Germinal center (tissue), 1 donor: ENCODE data around the gene HACL1.

Source experiments
- DNase-seq: peaks from one replicate; pipeline ENCODE4 v3.0.0; 2012; ENCODE audit warnings: mixed read lengths, low spot score

The HACL1 gene

GRCh38 chr3:15523660-15524417 is 77.5 kb downstream of the HACL1 start:
- no peak for DNase-seq

DNA sequence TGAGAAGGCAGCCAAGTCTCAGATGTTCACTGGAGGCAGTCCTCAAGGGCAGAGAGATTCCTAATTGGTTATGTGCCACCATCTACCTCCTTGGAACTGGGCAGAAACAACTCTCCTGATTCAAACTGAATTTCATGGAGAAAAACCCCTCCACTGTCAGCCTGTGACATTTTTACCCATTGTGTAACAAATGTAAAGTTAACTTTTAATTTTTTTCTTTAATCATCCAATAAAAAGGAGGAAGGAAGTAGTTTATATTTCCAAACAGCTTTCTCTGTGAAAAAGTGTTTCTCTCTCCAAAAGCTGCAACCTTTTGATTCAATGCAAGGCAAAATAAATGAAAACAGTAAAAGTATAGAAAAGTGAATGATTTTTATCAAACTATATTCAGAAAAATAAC is 79.4 kb downstream of the HACL1 start:
- no peak for DNase-seq

DNA sequence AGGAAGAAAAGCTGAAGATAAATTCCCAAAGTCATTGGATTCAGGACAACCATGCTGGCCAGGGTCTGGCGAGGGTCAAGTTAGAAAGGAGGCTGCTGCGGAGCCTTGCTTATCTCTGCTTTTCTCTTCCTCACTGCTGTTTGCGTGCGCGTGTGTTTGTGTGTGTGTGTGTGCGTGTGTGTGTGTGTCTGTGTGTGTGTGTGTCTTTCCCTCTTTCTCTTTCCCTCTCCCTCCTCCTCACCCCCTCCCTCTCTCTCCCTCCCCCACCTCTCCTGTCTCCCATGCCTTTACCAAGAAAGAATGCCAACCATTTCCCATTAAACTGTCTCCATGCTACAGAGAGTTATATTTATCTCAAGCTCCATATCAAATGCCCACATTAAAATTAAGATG is 79.8 kb downstream of the HACL1 start, which contains the start of gene COLQ:
Gene COLQ (minus strand): TSS at position 134 of the 393 bp plus-strand sequence. CDS start 81 bp downstream, at position 53.
- DNase-seq, result no peak

DNA sequence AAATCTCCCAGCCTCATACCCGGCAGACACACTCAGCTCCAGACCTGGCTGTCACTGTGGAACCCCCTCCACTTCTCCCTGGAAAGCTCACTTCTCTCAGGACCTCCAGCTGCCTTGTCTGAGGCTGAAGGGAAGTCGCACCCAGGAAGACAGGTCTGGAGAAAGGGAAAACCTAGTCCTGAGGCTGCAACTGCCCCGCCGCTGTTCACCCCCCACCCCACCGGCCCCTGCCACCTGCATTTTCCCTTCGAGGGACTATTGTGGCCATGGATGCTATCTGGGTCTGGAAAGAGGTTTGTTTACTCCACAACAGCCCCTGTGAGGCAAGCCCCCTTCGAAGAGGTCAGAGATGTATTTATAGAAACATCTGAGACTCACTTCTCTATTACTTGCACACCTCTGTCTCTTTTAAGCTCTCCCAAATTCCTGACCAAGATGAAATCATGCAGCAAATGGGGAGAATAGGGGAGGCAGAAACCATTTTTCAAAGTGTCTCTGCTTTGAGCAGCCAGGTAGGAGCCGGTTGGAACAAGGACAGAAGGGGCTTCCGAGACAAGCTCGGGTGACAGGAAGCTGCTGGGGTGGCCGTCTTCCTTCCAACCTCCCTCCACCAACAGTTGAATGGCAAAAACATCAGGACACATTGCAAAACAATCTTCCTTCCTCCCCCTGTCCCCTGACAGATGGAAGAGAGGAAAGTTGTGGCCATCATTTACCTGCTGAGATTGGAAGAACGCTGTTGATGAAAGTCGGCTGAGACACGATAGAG is 80.4 kb downstream of the HACL1 start:
- no peak for DNase-seq

- no peak for DNase-seq
These were observed 81.2 kb downstream of the HACL1 start for GRCh38 chr3:15520185-15520584.

GRCh38 chr3:15519096-15519495 is 82.3 kb downstream of the HACL1 start:
- DNase-seq, result no peak

DNA sequence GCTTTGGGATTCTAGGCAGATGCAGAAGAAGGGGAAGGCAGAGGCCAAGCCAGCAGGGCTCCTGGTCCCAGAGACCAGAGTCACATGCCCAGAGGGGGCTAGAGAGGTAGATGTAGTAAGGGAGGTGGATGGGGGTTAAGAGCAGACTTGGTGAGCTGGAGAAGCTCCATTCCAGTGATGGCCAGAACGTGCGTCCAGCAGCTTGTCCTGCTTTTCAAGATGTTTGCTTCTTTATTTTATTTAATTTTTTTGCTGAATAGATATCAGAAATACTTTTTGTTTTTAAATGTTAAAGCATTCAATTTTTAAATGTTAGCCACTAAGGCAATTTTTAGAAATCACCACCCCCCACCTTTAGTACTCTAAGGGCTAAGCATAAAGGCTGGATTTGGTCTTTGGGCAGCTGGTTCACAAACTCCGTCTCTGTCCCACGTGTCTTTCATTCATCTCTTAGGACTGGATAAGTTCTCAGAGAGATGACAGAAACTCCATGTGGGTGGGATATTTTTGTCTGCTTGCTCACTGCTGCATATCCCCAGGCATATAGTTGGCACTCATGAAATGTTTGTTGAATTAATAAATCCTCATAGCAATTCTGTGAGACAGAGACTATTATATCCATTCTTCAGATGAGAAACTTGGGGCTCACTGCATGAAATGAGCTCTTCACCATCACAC is 86.6 kb downstream of the HACL1 start:
- no peak for DNase-seq

DNA sequence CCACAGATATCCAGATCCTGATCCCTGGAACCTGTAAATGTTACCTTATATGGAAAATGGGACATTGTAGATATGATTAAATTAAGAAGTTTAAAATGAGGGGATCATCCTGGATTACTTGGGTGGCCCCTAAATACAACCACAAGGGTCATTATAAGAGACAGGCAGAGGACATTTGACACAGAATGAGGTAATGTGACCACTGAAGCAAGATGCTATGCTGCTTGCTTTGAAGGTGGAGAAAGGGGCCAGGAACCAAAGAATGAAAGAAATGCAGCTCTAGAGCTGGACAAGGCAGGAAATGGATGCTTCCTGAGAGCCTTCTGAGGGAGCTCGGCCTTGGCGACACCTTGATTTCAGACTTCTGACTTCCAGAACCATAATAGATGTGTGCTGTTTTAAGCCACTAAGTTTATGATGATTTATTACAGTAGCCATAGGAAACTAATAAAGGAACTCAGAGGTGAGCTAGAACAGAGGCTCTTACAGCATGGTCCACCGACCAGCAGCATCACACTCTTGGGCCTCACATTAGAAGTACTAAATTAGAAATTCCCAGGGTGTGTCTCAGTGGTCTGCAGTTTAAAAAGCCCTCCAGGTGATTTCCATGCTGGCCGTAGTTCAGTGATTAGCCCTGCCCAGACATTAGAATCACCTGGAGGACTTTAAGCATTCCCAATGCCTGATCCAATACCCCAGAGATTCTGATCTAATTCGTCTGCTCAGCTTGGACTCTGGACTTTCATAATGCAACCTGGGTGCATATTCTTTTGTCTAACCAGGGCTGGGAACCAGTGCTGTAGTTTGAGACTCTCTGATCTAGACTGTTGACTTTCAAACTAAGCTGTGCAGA is 87.3 kb downstream of the HACL1 start:
- DNase-seq, result no peak

DNA sequence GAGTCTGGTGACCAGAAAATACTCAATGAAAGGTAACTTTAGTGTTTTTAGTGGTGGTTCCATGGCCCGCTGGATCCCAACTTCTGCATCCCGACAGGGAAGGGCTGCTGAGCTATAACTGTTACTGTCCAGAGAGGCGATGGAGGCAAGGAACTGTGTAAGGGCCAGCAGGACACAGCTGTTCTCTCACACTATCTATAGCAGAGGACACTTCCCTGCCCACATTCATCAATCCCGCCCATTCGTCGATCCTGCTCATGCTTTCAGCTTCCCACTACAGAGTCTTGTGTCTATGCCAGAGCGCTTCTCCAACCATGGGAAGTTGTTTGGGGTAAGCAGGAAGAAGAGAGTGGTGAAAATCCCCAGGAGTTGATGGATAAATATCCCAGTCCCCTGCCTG is 88.3 kb downstream of the HACL1 start:
- no peak for DNase-seq

DNA sequence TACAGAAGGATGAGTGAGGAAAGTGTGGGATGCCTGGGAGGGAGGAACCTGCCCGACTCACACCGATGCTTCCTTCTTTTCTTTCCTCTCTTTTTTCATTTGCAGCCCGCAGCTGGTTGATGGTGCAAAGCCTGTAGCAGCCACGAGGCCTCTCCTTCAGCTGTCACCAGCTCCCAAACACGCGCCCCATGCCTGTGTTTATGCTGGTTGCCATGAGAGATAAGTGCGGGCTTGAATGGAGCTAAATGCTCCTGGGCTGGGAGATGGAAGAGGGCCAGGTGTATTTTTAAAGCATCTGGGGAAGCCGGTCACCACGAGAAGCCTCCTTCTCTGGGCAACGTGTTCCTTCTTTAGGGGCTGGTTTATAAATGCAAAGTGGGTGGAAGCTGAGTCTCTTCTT is 89.2 kb downstream of the HACL1 start:
- no peak for DNase-seq

DNA sequence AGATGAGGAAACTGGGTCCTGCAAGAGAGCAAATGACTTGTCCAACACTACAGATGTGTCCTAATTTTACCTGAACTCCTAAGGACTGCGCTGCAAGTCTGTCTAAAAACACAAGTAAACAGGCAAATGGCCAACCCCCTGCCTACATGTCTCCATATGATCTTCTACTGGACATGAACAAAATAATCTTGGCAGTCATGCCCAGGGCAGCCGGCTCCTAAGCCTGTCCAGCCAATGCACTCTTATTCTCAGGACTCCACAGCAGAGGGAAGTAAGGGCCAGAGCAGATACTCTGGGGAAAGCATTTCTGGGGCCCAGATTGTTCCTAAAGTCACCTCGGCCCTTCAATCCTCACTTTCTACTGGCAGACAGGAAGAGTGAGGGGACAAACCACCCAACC is 90.2 kb downstream of the HACL1 start:
- no peak for DNase-seq
